Iris pigment epithelial cell (primary cell): Measurements from ENCODE around the gene TBC1D1.
A peak's percentile ranks its signal among the peaks of the same experiment; 100 is the strongest.

Experiments used
- DNase-seq: peaks from one replicate; pipeline ENCODE4 v3.0.0-alpha.2; 2011; ENCODE audit warnings: low read depth

TBC1D1 gene

GRCh38 chr4:38152721-38153386 lies 262.0 kb downstream of the TBC1D1 start:
- no peak for DNase-seq

- no peak for DNase-seq
Measured at GRCh38 chr4:38153387-38153760, 262.5 kb downstream of the TBC1D1 start.

DNA sequence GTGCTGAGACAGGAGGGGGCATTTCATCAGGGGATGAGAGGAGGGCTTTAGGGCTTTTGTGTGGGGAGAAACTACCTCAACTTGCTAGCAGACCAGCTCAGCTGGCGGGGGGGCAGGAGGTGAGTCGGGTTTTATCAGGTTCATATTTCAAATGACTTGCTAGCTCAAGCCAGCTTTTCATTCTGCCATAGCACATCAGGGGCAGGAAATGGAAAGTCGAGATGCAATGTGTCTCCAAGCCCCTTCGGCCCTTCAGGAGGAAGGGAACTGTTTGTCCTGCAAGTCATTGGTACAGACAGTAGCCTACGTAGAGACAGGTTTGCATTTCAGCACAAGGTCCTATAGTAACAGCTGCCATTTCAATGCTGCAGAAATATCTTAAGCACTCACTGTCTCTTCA lies 263.4 kb downstream of the TBC1D1 start:
- DNase-seq, result no peak

- no peak for DNase-seq
Measured at GRCh38 chr4:38154681-38155588, 264.1 kb downstream of the TBC1D1 start.

DNA sequence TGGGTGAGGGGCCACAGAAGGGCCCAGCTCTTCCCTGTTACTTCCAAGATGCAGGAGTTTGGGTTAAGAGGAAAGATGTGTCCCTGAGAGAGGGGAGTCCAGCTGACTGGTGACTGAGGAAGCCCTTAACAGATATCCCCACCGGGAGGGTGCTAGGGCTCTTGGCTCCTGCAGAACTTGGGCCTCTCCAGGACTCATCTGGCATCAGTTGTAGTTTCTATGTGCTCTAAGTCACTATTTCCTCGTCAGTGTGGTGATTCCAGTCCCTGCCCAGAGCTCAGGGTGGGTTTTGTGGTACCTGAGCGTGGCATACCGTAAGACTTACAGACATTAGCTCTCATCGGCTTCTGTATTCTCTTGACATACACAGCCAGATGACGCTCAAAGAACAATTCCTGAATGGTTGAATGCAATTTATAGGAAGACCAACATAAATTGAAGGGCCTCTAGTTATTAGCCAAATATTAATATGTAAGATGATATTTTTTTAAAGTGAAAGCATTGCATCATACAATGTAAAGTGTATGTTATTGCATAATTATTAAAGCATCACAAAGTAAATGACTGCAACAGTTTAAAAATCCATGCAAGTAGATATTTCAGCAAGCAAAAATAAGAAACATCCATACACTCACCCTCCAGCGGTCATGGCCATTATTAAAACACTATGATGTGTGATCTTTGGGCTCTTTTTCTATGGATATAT lies 264.9 kb downstream of the TBC1D1 start:
- DNase-seq, result no peak

GRCh38 chr4:38157592-38157991 lies 266.7 kb downstream of the TBC1D1 start:
- no peak for DNase-seq

GRCh38 chr4:38160487-38161207 lies 269.8 kb downstream of the TBC1D1 start:
- DNase-seq, result peak; percentile 99

DNA sequence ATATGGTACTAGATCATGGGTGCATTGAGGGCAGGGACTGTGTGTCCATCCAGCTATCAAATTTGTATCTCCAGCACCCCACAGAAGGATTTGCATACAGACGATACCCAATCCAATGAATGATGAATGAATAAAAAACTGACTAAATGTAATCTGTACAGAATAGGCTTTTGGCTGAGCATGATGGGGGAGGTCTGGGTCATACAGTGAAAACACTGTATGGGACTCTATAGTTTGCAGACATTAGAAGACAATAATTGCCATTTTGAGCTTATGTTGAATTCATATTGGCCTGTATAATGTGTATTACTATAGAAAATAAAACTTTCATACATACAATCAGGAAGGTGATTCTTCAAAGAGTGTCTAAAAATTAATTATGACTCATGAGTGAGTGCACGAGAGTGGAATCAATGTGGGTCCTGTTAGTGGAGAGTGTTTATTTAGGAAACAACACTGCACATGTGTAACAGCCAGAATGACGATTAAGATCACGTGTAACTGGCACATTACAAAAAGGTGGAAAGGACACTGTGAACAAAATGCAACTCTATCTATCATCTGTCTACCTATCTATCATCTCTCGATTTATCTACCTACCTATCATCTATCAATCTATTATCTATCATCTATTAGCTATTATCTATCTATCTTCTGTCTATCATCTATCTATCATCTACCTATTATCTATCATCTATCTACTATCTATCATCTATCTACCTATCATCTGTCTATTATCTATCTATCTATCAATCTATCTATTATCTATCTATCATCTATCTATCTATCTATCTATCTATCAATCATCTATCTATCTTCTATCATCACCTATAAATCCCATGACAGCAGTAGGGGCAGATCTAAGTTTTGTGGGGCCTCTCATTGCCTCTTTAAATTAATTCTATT lies 270.6 kb downstream of the TBC1D1 start:
- DNase-seq, result no peak

DNA sequence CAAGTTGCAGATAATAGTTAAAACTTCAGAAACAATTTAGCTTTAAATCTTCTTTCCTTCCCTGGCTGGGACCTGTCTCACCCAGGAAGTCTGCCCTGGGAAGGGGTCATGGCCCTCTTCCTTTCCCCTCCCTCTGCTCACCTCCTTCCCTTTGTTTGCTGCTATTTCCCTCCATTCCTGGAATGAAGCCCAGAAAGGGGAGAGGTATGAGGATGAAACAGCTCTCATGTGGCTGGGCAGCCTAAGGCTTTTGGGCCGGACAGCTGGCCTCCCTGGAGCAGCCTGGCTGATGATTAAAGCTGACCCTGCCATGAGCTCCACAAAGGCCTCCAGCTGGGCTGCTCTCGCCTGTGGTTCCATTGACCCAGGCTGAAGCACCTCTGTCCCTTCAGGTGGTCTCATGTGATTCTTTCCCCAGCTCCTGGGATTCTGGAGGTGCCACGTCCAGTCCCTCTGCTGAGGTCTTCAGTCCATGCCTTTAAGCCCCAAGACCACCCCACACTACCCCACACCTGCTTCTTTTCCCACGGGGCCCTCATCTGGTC lies 271.4 kb downstream of the TBC1D1 start:
- peak; percentile 92 for DNase-seq

DNA sequence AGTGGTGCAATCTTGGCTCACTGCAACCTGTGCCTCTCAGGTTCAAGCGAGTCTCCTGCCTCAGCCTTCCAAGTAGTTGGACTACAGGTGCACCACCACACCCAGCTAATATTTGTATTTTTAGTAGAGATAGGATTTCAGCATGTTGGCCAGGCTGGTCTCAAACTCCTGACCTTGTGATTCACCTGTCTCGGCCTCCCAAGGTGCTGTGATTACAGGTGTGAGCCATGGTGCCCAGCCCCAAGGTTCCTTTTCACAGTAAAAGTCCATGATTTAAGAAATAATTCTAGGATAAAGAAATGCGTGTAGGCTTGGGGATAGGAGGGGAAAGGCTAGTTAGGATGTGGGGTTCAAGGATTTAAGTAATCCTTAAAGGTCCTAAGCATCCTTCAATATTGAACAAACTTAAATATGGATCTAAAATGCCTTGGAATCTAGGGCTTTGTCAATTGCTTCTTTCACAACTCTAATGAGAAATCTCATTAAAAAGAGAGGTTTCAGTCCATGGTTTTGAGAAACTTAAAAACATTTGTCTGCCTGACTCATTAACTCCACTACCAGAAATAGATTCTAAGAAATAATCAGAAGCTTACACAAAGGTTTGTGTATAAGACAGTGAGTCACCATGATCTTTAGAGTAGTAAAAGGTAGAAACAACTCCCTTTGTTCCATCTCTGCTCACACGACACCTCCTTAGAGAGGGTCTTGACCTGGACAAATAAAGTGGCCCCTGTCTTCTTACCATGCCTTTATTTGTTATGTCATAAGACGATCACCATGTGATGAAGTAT lies 272.5 kb downstream of the TBC1D1 start:
- DNase-seq, result peak; percentile 78

- DNase-seq, result no peak
Measured at GRCh38 chr4:38164346-38164745, 273.5 kb downstream of the TBC1D1 start.

DNA sequence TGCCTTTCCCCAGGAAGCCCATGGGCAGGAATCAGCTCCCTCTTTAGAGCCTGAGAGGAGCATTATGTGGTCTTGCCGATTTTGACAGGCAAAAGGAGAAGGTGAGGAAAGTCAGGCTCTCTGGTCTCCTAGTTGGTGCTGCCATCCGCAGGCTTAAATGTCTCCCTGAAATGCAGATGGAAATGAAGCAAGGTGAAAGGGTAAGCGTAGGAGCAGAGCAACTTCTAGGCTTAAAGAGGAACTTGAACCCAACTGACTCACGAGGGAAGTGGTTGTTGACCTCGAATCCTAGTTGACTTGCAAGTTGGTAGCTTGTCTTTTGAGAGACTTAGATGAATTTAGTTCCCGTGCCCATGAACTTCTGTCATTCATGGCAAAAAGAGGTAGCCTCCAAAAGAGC lies 275.2 kb downstream of the TBC1D1 start:
- DNase-seq, result no peak

DNA sequence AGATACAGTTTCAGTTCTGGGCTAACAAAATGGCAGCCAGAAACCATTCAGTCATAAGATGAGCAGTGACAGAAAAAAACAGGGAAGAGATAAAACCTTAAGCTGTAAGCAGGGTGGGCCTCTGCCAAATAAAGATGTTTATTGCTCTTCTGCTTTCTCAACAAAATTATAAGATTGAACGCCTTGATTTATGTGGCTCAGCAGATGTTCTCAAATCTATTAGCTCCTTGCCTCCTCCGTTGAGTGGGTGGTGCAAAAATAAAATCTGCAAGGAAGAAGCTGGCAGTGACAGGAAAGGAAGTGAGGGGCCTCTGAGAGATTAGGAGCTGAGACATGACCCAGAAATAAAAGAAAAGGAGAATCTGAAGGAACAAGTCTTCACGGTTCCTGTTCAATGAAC lies 275.9 kb downstream of the TBC1D1 start:
- DNase-seq, result no peak

DNA sequence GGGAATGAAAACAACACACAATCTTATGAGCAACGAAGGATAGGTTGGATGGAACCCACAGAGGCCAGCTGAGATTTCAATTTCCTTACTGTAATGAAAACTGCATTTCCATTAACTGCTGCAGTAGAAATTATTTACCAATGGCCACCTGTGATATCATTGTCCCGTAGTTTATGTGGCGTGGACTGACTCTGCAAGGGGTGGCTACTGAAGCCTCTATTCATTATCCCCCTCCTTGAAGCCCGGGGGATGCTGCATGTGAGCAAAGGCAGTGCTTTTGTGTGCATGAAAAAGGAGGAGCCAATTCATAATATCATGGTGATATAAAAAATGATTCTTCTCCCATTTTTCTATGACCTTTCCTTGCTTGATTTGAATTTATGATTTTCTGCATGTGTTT lies 277.1 kb downstream of the TBC1D1 start:
- no peak for DNase-seq

GRCh38 chr4:38169524-38169923 lies 278.6 kb downstream of the TBC1D1 start:
- no peak for DNase-seq

- DNase-seq, result no peak
Measured at GRCh38 chr4:38170338-38171169, 279.7 kb downstream of the TBC1D1 start.

DNA sequence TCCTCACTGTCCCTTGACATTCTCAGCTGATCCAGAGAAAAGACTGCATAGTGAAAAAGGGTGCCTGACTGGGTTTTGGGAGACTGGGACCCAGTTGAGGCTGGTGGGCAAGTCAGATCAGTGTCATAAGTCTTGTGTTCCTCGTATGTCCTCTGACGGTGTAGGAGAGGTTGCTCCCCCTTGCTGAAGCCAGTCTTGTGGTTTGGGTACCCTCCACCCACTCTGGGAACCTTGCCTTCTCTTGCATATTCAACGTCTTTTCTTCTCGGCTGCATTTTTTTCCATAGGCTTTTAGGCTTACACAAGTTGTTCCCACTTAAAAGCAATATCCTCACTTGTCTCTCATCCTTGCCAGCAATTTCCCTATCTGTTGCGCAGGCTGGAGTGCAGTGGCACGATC lies 281.2 kb downstream of the TBC1D1 start:
- DNase-seq, result no peak

DNA sequence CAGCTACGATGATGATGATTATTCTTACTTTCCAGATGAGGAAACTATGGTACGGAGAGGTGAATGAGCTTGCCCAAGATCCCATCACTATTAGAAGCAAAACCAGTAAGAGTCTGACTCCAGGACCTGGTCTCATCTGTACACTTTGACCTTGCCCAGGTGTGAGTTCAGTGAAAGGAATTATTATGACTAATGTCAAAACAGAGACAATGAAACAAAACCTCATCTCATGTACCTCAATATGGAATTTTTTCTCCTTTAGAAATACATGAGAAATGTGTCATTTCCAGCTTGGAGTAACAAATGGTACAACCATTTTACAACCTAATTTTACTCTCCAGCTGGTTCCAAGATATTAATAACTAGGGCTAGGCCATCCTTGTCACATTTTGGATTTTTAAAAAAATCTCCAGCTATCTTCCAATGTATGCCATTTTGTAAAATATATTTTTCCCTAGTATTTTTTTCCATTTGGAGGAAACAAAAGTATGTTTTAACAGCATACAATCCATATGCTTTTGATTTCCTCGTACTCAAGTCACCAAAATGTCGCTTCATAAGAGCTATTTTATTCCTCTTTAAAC lies 283.1 kb downstream of the TBC1D1 start:
- no peak for DNase-seq

GRCh38 chr4:38174801-38175200 lies 283.9 kb downstream of the TBC1D1 start:
- peak; percentile 38 for DNase-seq
